Articular chondrocyte of knee joint (primary cell): ENCODE results near the gene SLK. TPM values are rescaled to one million over a fixed set of nuclear protein-coding genes. Genes with fewer than 3 reads are reported as not detected.

Experiments used
- small RNA-seq: library from RNA; depleted of rRNA; stranded (forward); fragments of <200 nt; gene quantifications from one replicate; pipeline ENCODE3, GENCODE V24; 2012
- total RNA-seq: library from RNA; depleted of rRNA; stranded (reverse); fragments of >200 nt; gene quantifications from 2 replicates; pipeline ENCODE4 v1.2.3, GENCODE V29; 2012

The SLK gene
- total RNA-seq: 54.9 and 57.9 TPM in 2 replicates

GRCh38 chr10:103966671-103967447 lies at the start of gene SLK:
SLK (plus strand) TSS chr10:103967140; CDS start chr10:103967746, 606 bp downstream.

GRCh38 chr10:103918053-103918846 lies 48.7 kb upstream of the SLK start, which contains the start of gene STN1:
STN1 (minus strand) TSS chr10:103918184; CDS start chr10:103917594, 590 bp downstream.

Small RNA genes lying within 50 kb of the gene (small RNA-seq; reads per million reads assigned to genes)
- not detected for gene RN7SL524P

Other genes starting within 250 kb of the SLK start
- 21.6 and 23.8 TPM in 2 replicates for gene SH3PXD2A, start 111.6 kb upstream of the SLK start, total RNA-seq
- 21.6 and 25.0 TPM in 2 replicates for gene STN1, start 49.0 kb upstream of the SLK start, total RNA-seq
- 0.13 and 0.76 TPM in 2 replicates for gene COL17A1, start 118.7 kb downstream of the SLK start, total RNA-seq
- 18.4 and 23.2 TPM in 2 replicates for gene SFR1, start 155.0 kb downstream of the SLK start, total RNA-seq